Panc1 (cell line): ENCODE data around the gene CCNL2. TPM values are rescaled to one million over a fixed set of nuclear protein-coding genes. Genes with fewer than 3 reads are reported as not detected.

Experiments
- ATAC-seq: fragments of 200-7000 bp; cut with Tn5 transposase; 2 replicates; pipeline ENCODE4 v1.9.1; 2020; ENCODE audit warnings: mild to moderate bottlenecking, moderate library complexity
- BruUV-seq: library from RNA; stranded (reverse); fragments of 400-500 nt; replicated peaks from 2 replicates; lab custom pipeline; 2021; lab: Mats Ljungman, UMichigan
- CTCF ChIA-PET: fragments of 300-600 bp; sonication (Branson Sonifier 250); formaldehyde crosslinking; loops from one replicate; lab custom pipeline; 2022; ENCODE audit warnings: antibody characterized with exemption; lab: Charles Lee
- POLR2A ChIA-PET: fragments of 300-600 bp; sonication (Branson Sonifier 250); formaldehyde crosslinking; loops from one replicate; lab custom pipeline; 2022; ENCODE audit warnings: antibody characterized with exemption; lab: Charles Lee
- DNase-seq: peaks from one replicate; pipeline ENCODE4 v3.0.0-alpha.2; 2010; ENCODE audit warnings: low read depth, low spot score
- H3K27ac ChIP-seq: 2 replicates; pipeline ENCODE4 v1.5.1; 2011; ENCODE audit warnings: mild to moderate bottlenecking, low read length, inconsistent platforms
- H3K27me3 ChIP-seq: fragments of 200-500 bp; sonication (Bioruptor generic); 2 replicates; pipeline ENCODE4 v1.6.0; 2014; ENCODE audit warnings: low read length, inconsistent platforms; ENCODE audit not compliant: control insufficient read depth, insufficient read depth
- H3K36me3 ChIP-seq: fragments of 200-500 bp; sonication (Bioruptor generic); 2 replicates; pipeline ENCODE4 v1.5.1; 2014; ENCODE audit warnings: inconsistent platforms, mild to moderate bottlenecking, low read length, moderate library complexity; ENCODE audit not compliant: control insufficient read depth, insufficient read depth
- H3K4me1 ChIP-seq: 2 replicates; pipeline ENCODE4 v1.5.1; 2011; ENCODE audit warnings: inconsistent platforms, mild to moderate bottlenecking, low read length, moderate library complexity; ENCODE audit not compliant: control insufficient read depth, insufficient read depth
- H3K4me3 ChIP-seq, 2 experiments: 2 replicates each; pipeline ENCODE4 v1.5.1; 2011 to 2012; ENCODE audit warnings: low read depth in 2 of 2, low read length in 2 of 2, mild to moderate bottlenecking in 2 of 2, inconsistent platforms in 1 of 2, moderate library complexity in 1 of 2
- H3K9me3 ChIP-seq: fragments of 200-500 bp; sonication (Bioruptor generic); 2 replicates; pipeline ENCODE4 v1.5.1; 2014; ENCODE audit warnings: low read depth, mild to moderate bottlenecking, inconsistent platforms, low read length, moderate library complexity; ENCODE audit not compliant: control insufficient read depth, insufficient read depth
- POLR2AphosphoS5 ChIP-seq: IDR thresholded peaks from 2 replicates; pipeline ENCODE4 v1.6.1; 2012; ENCODE audit warnings: mild to moderate bottlenecking, low read depth, low read length, moderate library complexity
- REST ChIP-seq, 2 experiments: IDR thresholded peaks; 2 replicates each; pipeline ENCODE4 v1.6.1; 2011 to 2012; ENCODE audit warnings: low read depth in 2 of 2, control low read depth in 1 of 2, low read length in 1 of 2, mild to moderate bottlenecking in 1 of 2, moderate library complexity in 1 of 2; ENCODE audit not compliant: insufficient read depth in 1 of 2
- SIN3A ChIP-seq: IDR thresholded peaks from 2 replicates; pipeline ENCODE4 v1.6.1; 2012; ENCODE audit warnings: low read depth, mild to moderate bottlenecking, low read length, moderate library complexity, borderline replicate concordance; ENCODE audit not compliant: insufficient read depth
- TCF7L2 ChIP-seq: IDR thresholded peaks from 2 replicates; pipeline ENCODE4 v1.6.1; 2011; ENCODE audit warnings: mild to moderate bottlenecking, low read depth, low read length, inconsistent platforms
- in situ Hi-C: cut with HindIII; loops from 2 replicates; pipeline ENCODE4 v1.10.0; 2016; ENCODE audit warnings: low sequenced_read_pairs, low pct_unique_long_range_greater_than_20kb
- intact Hi-C: fragments of 100-400 bp; cut with micrococcal nuclease; formaldehyde crosslinking; loops from one replicate; pipeline ENCODE4 v1.10.0; 2022; ENCODE audit not compliant: unreplicated experiment
- total RNA-seq: library from RNA; stranded (reverse); gene quantifications from one replicate; pipeline ENCODE4 v1.2.1, GENCODE V29; 2021; ENCODE audit not compliant: unreplicated experiment
- TF ChIP-seq, protein P1 (sequence below): fragments of 450-650 bp; IDR thresholded peaks from 2 replicates; pipeline ENCODE4 v1.5.1; 2017; ENCODE audit warnings: mild to moderate bottlenecking

CCNL2 gene
- total RNA-seq, 1 experiment from 2014 or later: 297 TPM

DNA sequence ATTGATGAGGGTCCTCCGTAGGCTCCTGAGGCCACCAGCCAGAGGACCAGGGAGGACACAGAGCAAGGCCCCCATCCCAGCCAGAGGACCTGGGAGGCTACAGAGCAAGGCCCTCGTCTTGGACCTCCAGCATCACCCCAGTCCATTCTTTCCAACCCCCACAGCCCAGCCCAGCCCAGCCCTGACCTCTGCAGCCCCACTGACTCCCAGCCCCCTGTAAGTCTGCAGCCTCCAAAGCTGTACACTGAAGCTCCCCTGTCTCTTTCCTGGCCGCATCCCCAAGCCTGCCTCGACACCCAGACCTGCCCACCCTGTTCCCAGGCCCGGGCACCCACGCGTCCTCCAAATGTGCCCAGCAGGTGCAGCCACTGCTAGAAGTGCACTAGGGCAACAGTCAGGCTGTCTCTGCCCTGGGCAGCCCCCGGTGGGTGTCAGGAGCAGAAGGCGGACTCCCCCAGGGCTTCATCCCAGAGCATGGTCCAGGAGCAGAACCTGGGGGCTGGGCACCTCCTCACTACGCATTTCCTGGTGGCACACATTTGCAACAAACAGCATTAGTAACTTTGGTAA is 52.0 kb downstream of the CCNL2 start:
- ChIA-PET CTCF (interaction anchor here (1.0 to 2.2 kb wide), 2 partner anchors 16 to 25 kb away, joined by 5 to 8 read pairs; no protein-coding TSS in a partner anchor), POLR2A (interaction anchor here (0.5 kb wide), 1 partner anchor 101 kb away, joined by 9 read pairs; no protein-coding TSS in a partner anchor)
- peak overlapping the region; percentile 74 to 85 for H3K4me3 ChIP-seq
- in situ Hi-C loops (no loop called here), intact Hi-C loops (no loop called here)
- BruUV-seq: no TSS peak
- H3K36me3 ChIP-seq: no peaks in the 10 kb centered on the region; the same call in 1 of the 2 replicates
- ATAC-seq (no peak), DNase-seq (no peak)
- peaks cover 48% of the 10 kb centered on the region for H3K4me1 ChIP-seq
- H3K27me3 ChIP-seq: no peaks in the 10 kb centered on the region
- H3K27ac ChIP-seq: peak overlapping the region; percentile 93
- TF ChIP-seq REST (IDR thresholded peaks at IDR 0.05; ENCODE audit: insufficient read depth in 1 of 2, low read depth in 2 of 2, low read length in 1 of 2): no peak
- no peak for TF ChIP-seq TCF7L2
- TF ChIP-seq, protein P1, sequence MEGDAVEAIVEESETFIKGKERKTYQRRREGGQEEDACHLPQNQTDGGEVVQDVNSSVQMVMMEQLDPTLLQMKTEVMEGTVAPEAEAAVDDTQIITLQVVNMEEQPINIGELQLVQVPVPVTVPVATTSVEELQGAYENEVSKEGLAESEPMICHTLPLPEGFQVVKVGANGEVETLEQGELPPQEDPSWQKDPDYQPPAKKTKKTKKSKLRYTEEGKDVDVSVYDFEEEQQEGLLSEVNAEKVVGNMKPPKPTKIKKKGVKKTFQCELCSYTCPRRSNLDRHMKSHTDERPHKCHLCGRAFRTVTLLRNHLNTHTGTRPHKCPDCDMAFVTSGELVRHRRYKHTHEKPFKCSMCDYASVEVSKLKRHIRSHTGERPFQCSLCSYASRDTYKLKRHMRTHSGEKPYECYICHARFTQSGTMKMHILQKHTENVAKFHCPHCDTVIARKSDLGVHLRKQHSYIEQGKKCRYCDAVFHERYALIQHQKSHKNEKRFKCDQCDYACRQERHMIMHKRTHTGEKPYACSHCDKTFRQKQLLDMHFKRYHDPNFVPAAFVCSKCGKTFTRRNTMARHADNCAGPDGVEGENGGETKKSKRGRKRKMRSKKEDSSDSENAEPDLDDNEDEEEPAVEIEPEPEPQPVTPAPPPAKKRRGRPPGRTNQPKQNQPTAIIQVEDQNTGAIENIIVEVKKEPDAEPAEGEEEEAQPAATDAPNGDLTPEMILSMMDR: no peak
- TF ChIP-seq POLR2AphosphoS5: no peak
- TF ChIP-seq SIN3A: no peak
- H3K9me3 ChIP-seq: no peaks in the 10 kb centered on the region

DNA sequence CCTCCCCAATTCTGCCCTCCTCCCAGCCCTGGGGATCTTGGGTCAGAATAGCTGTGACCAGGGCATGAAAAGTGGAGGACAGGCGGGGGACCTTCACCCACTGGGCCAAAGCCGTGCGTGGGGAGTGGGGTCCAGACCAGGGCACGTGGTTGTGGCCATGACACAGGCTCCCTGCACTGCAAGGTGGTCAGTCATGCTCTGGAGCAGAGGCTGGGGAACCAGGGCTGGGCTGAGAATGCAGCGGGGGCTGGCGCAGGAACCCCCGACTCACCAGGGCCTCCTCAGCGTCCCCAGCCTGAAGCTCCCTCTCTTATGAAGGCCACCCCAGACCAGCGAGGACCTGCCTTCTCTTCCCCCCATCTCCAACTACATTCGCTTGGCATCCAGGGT is 52.6 kb downstream of the CCNL2 start:
- Histone ChIP-seq H3K4me1 (peaks cover 42% of the 10 kb centered on the region), H3K27me3 (no peaks in the 10 kb centered on the region), H3K4me3 (peak overlapping the region; percentile 74 to 85; a peak in 3 of 4 replicates), H3K27ac (peak overlapping the region; percentile 93), H3K9me3 (no peaks in the 10 kb centered on the region), H3K36me3 (no peaks in the 10 kb centered on the region; the same call in 1 of the 2 replicates)
- no TSS peak for BruUV-seq
- POLR2A ChIA-PET: interaction anchor here (0.5 kb wide), 1 partner anchor 101 kb away, joined by 9 read pairs; no protein-coding TSS in a partner anchor
- in situ Hi-C loops (no loop called here), intact Hi-C loops (no loop called here)
- TF ChIP-seq POLR2AphosphoS5: no peak
- TF ChIP-seq SIN3A: no peak
- TF ChIP-seq REST (IDR thresholded peaks at IDR 0.05; ENCODE audit: insufficient read depth in 1 of 2, low read depth in 2 of 2, low read length in 1 of 2): no peak
- TF ChIP-seq, protein P1: no peak
- no peak for TF ChIP-seq TCF7L2
- CTCF ChIA-PET: interaction anchor here (1.0 to 2.2 kb wide), 2 partner anchors 17 to 26 kb away, joined by 5 to 8 read pairs; no protein-coding TSS in a partner anchor
- no peak for ATAC-seq
- no peak for DNase-seq
